ENCODE data around the gene NRCAM.

NRCAM gene

GRCh38 chr7:108455551-108455997, 662 bp downstream of the NRCAM start (continued):
- TF ChIP-seq PRDM6 (tag by site-specific recombination; IDR thresholded peaks at IDR 0.05) (no peak), ZNF239 (tag by site-specific recombination; IDR thresholded peaks at IDR 0.05) (no peak), ZBTB49 (tag by site-specific recombination; IDR thresholded peaks at IDR 0.05; ENCODE audit: low read depth) (no peak), KLF1 (tag by site-specific recombination; IDR thresholded peaks at IDR 0.05) (peak; percentile 69; the same call in 1 of the 2 replicates), ZNF274 (IDR thresholded peaks at IDR 0.05; ENCODE audit: low read length) (no peak), ZNF274 (tag by site-specific recombination; IDR thresholded peaks at IDR 0.05; ENCODE audit: borderline replicate concordance) (no peak), ZNF114 (tag by site-specific recombination; IDR thresholded peaks at IDR 0.05) (no peak), ZNF335 (tag by site-specific recombination; conservative IDR thresholded peaks at IDR 0.05) (peak; percentile 89), ZNF660 (tag by site-specific recombination; IDR thresholded peaks at IDR 0.05) (no peak), ZBTB8A (tag by site-specific recombination; IDR thresholded peaks at IDR 0.05) (no peak), ZNF558 (tag by site-specific recombination; IDR thresholded peaks at IDR 0.05) (no peak), KLF17 (tag by site-specific recombination; IDR thresholded peaks at IDR 0.05) (0 out of 2 replicates have a peak, but pooled peaks have one; percentile 4), REST (tag by site-specific recombination; IDR thresholded peaks at IDR 0.05) (no peak), RBAK (tag by site-specific recombination; IDR thresholded peaks at IDR 0.05) (no peak), PRDM10 (tag by site-specific recombination; IDR thresholded peaks at IDR 0.05) (no peak), GLIS2 (tag by site-specific recombination; IDR thresholded peaks at IDR 0.05) (no peak), ZNF530 (tag by site-specific recombination; IDR thresholded peaks at IDR 0.05; ENCODE audit: low read depth) (no peak), REPIN1 (tag by site-specific recombination; IDR thresholded peaks at IDR 0.05; ENCODE audit: low read depth) (no peak), ZBTB6 (tag by site-specific recombination; IDR thresholded peaks at IDR 0.05) (no peak), ZFP3 (tag by site-specific recombination; IDR thresholded peaks at IDR 0.05; ENCODE audit: low read depth) (no peak), ZNF175 (tag by site-specific recombination; IDR thresholded peaks at IDR 0.05) (no peak), ZNF830 (tag by site-specific recombination; IDR thresholded peaks at IDR 0.05; ENCODE audit: low read depth) (no peak), EGR2 (tag by site-specific recombination; IDR thresholded peaks at IDR 0.05; ENCODE audit: low read depth) (peak; percentile 67), ZNF701 (tag by site-specific recombination; IDR thresholded peaks at IDR 0.05) (no peak), ZBTB17 (tag by site-specific recombination; IDR thresholded peaks at IDR 0.05) (peak; percentile 70), ZNF416 (tag by site-specific recombination; IDR thresholded peaks at IDR 0.05) (no peak), IKZF3 (tag by site-specific recombination; IDR thresholded peaks at IDR 0.05) (no peak)
